ENCODE results near the gene SLC22A3. TPM values are rescaled to one million over a fixed set of nuclear protein-coding genes. Genes with fewer than 3 reads are reported as not detected.
"Not testable (repeated sequence)": the region's sequence is repeated elsewhere in the genome, so short reads cannot be mapped to it uniquely, and the experiment has no call there.

The SLC22A3 gene
- total RNA-seq, 1 experiment from 2014 or later = 4.1 TPM

GRCh38 chr6:160373601-160374000, 25.4 kb downstream of the SLC22A3 start:
- H3K27me3 Mint-ChIP-seq (ENCODE audit: low read depth); POLR2A ChIA-PET; ATAC-seq; CTCF ChIA-PET; H3K4me3 Mint-ChIP-seq; H3K27ac Mint-ChIP-seq; H3K4me1 Mint-ChIP-seq; DNase-seq (ENCODE audit: low spot score): not testable (repeated sequence)
- Mint-ChIP-seq H3K36me3 (peaks cover 21% of the 10 kb centered on the region), H3K9me3 (peaks cover 41% of the 10 kb centered on the region)

GRCh38 chr6:160374836-160375560, 26.8 kb downstream of the SLC22A3 start:
- Mint-ChIP-seq H3K27ac (no peak overlapping the region), H3K36me3 (peaks cover 21% of the 10 kb centered on the region), H3K9me3 (peaks cover 39% of the 10 kb centered on the region), H3K27me3 (ENCODE audit: low read depth) (no peaks in the 10 kb centered on the region), H3K4me1 (no peaks in the 10 kb centered on the region; the same call in 1 of the 2 replicates), H3K4me3 (no peak overlapping the region)
- DNase-seq (ENCODE audit: low spot score) = no peak
- ChIA-PET CTCF (no interaction called here), POLR2A (interaction anchor here (0.6 kb wide), 1 partner anchor 66 kb away, joined by 3 read pairs; no protein-coding TSS in a partner anchor)
- no peak for TF ChIP-seq TP53 (CRISPR knock-in tag; IDR thresholded peaks at IDR 0.05)
- no peak for TF ChIP-seq ATF2 (CRISPR knock-in tag; IDR thresholded peaks at IDR 0.05; ENCODE audit: borderline replicate concordance, low read depth)
- TF ChIP-seq ZNF416 (CRISPR knock-in tag; IDR thresholded peaks at IDR 0.05) = no peak
- no peak for TF ChIP-seq MXD4 (CRISPR knock-in tag; IDR thresholded peaks at IDR 0.05; ENCODE audit: borderline replicate concordance)
- TF ChIP-seq ZNF317 (CRISPR knock-in tag; IDR thresholded peaks at IDR 0.05; ENCODE audit: borderline replicate concordance, low read depth) = no peak
- no peak for TF ChIP-seq ZNF425 (CRISPR knock-in tag; conservative IDR thresholded peaks at IDR 0.05)
- no peak for TF ChIP-seq GABPB1 (CRISPR knock-in tag; IDR thresholded peaks at IDR 0.05)
- TF ChIP-seq NFATC4 (CRISPR knock-in tag; IDR thresholded peaks at IDR 0.05) = no peak
- no peak for ATAC-seq

- no peak for TF ChIP-seq ZNF138 (CRISPR knock-in tag; conservative IDR thresholded peaks at IDR 0.05)
- no peak for TF ChIP-seq FOXP1 (CRISPR knock-in tag; IDR thresholded peaks at IDR 0.05; ENCODE audit: borderline replicate concordance)
- no peak for TF ChIP-seq OVOL2 (CRISPR knock-in tag; IDR thresholded peaks at IDR 0.05; ENCODE audit: borderline replicate concordance)
- TF ChIP-seq NR1H2 (CRISPR knock-in tag; IDR thresholded peaks at IDR 0.05) = no peak
- TF ChIP-seq ELF4 (CRISPR knock-in tag; IDR thresholded peaks at IDR 0.05; ENCODE audit: low read depth) = no peak
- TF ChIP-seq CBFB (CRISPR knock-in tag; IDR thresholded peaks at IDR 0.05; ENCODE audit: low read depth) = no peak
- no peak for TF ChIP-seq KAT7 (CRISPR knock-in tag; IDR thresholded peaks at IDR 0.05; ENCODE audit: borderline replicate concordance)
- ChIA-PET POLR2A (no interaction called here), CTCF (no interaction called here)
- Mint-ChIP-seq H3K4me3 (no peak overlapping the region), H3K27me3 (ENCODE audit: low read depth) (no peaks in the 10 kb centered on the region), H3K4me1 (no peaks in the 10 kb centered on the region; the same call in 1 of the 2 replicates), H3K36me3 (peaks cover 21% of the 10 kb centered on the region), H3K9me3 (peaks cover 39% of the 10 kb centered on the region), H3K27ac (no peak overlapping the region; the same call in 1 of the 2 replicates)
- ATAC-seq (no peak), DNase-seq (ENCODE audit: low spot score) (no peak)
Measured at GRCh38 chr6:160375561-160375949, 27.4 kb downstream of the SLC22A3 start.

DNA sequence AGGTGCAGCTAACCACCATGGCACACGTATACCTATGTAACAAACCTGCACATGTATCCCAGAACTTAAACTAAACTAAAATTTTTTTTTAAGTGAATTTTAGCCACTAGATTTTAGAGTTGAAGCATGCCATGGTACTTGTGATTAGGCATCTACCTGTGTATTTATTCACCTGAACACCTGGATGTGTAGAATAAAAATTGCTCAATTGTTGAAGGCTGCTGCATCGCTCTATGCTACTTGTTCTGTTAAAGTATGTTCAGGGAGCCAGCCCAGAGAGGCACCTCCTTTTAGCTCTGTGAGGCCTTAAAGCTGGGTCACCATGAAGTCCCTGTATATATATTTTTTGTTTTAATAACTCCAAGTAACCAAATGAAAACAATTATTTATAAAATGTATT, 28.3 kb downstream of the SLC22A3 start:
- ChIA-PET CTCF (no interaction called here), POLR2A (no interaction called here)
- ATAC-seq = no peak
- H3K27ac Mint-ChIP-seq = no peak overlapping the region
- H3K4me3 Mint-ChIP-seq = no peak overlapping the region
- H3K4me1 Mint-ChIP-seq = no peaks in the 10 kb centered on the region; the same call in 1 of the 2 replicates
- H3K9me3 Mint-ChIP-seq = peaks cover 33% of the 10 kb centered on the region
- peaks cover 19% of the 10 kb centered on the region for H3K36me3 Mint-ChIP-seq
- DNase-seq (ENCODE audit: low spot score) = no peak
- no peaks in the 10 kb centered on the region for H3K27me3 Mint-ChIP-seq (ENCODE audit: low read depth)
- no peak for TF ChIP-seq ZNF425 (CRISPR knock-in tag; conservative IDR thresholded peaks at IDR 0.05)
- TF ChIP-seq, protein P1, sequence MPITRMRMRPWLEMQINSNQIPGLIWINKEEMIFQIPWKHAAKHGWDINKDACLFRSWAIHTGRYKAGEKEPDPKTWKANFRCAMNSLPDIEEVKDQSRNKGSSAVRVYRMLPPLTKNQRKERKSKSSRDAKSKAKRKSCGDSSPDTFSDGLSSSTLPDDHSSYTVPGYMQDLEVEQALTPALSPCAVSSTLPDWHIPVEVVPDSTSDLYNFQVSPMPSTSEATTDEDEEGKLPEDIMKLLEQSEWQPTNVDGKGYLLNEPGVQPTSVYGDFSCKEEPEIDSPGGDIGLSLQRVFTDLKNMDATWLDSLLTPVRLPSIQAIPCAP (CRISPR knock-in tag; IDR thresholded peaks at IDR 0.05) = no peak
- TF ChIP-seq, protein P2, sequence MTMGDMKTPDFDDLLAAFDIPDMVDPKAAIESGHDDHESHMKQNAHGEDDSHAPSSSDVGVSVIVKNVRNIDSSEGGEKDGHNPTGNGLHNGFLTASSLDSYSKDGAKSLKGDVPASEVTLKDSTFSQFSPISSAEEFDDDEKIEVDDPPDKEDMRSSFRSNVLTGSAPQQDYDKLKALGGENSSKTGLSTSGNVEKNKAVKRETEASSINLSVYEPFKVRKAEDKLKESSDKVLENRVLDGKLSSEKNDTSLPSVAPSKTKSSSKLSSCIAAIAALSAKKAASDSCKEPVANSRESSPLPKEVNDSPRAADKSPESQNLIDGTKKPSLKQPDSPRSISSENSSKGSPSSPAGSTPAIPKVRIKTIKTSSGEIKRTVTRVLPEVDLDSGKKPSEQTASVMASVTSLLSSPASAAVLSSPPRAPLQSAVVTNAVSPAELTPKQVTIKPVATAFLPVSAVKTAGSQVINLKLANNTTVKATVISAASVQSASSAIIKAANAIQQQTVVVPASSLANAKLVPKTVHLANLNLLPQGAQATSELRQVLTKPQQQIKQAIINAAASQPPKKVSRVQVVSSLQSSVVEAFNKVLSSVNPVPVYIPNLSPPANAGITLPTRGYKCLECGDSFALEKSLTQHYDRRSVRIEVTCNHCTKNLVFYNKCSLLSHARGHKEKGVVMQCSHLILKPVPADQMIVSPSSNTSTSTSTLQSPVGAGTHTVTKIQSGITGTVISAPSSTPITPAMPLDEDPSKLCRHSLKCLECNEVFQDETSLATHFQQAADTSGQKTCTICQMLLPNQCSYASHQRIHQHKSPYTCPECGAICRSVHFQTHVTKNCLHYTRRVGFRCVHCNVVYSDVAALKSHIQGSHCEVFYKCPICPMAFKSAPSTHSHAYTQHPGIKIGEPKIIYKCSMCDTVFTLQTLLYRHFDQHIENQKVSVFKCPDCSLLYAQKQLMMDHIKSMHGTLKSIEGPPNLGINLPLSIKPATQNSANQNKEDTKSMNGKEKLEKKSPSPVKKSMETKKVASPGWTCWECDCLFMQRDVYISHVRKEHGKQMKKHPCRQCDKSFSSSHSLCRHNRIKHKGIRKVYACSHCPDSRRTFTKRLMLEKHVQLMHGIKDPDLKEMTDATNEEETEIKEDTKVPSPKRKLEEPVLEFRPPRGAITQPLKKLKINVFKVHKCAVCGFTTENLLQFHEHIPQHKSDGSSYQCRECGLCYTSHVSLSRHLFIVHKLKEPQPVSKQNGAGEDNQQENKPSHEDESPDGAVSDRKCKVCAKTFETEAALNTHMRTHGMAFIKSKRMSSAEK (CRISPR knock-in tag; IDR thresholded peaks at IDR 0.05; ENCODE audit: borderline replicate concordance) = no peak

All from WTC11 (cell line).